PC-9 (cell line): ENCODE data around the gene BTBD16.

ENCODE experiments used
- EZH2 ChIP-seq: fragments of 200-600 bp; sonication (generic); IDR thresholded peaks from 2 replicates; pipeline ENCODE4 v1.8.0; 2017; ENCODE audit warnings: antibody characterized with exemption, low read depth
- TF ChIP-seq, protein P1 (sequence below): fragments of 200-600 bp; sonication (generic); conservative IDR thresholded peaks from 2 replicates; pipeline ENCODE4 v1.6.1; 2017; ENCODE audit warnings: mixed run types, antibody characterized with exemption, mild to moderate bottlenecking, moderate library complexity

DNA sequence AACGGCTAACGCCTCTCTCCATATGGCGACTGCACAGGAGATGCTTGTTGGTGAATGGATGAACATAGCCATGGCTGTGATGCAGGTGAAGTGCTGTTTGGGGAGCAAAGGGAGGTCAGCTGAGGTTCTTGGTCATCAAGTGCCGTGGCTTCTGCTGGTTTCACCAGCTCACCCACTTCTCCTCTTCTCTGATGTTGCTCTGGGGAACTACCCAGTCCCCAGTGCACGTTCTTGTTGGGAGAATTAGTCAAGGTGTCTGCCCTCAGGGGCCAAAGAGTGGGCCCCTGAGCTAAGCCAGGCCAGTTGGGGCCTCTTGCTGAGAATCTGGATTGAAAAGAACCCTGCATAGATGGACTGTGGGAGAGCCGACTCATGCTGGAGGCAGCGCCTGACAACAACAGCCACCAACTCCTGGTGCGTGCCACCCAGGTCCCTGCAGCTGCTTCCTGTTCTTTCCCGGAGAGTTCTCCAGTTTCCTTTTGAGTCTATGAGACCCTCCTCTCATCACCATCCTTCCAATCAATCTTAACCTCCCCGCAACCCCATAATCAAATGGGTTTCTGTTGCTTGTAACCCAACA, 3.0 kb downstream of the BTBD16 start:
- TF ChIP-seq, protein P1, sequence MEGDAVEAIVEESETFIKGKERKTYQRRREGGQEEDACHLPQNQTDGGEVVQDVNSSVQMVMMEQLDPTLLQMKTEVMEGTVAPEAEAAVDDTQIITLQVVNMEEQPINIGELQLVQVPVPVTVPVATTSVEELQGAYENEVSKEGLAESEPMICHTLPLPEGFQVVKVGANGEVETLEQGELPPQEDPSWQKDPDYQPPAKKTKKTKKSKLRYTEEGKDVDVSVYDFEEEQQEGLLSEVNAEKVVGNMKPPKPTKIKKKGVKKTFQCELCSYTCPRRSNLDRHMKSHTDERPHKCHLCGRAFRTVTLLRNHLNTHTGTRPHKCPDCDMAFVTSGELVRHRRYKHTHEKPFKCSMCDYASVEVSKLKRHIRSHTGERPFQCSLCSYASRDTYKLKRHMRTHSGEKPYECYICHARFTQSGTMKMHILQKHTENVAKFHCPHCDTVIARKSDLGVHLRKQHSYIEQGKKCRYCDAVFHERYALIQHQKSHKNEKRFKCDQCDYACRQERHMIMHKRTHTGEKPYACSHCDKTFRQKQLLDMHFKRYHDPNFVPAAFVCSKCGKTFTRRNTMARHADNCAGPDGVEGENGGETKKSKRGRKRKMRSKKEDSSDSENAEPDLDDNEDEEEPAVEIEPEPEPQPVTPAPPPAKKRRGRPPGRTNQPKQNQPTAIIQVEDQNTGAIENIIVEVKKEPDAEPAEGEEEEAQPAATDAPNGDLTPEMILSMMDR: no peak
- no peak for TF ChIP-seq EZH2
